HepG2 (cell line): ENCODE data around the gene GRK5.

ENCODE experiments used
- FOXK1 ChIP-seq: sonication (generic); formaldehyde crosslinking; IDR thresholded peaks from 2 replicates; pipeline ENCODE4 v1.4.0; 2020; ENCODE audit warnings: low read depth, missing genetic modification reagents, borderline replicate concordance
- PRDM10 ChIP-seq: sonication (generic); formaldehyde crosslinking; IDR thresholded peaks from 2 replicates; pipeline ENCODE4 v1.4.0; 2020; ENCODE audit warnings: low read depth, missing genetic modification reagents

- TF ChIP-seq FOXK1 (CRISPR knock-in tag), result no peak
- no peak for TF ChIP-seq PRDM10 (CRISPR knock-in tag)
Measured at GRCh38 chr10:119333146-119333792, 125.9 kb downstream of the GRK5 start.
